AG04450 (cell line): ENCODE results near the gene SLC6A6. TPM values are rescaled to one million over a fixed set of nuclear protein-coding genes. Genes with fewer than 3 reads are reported as not detected.
"Not testable (repeated sequence)": the region's sequence is repeated elsewhere in the genome, so short reads cannot be mapped to it uniquely, and the experiment has no call there.

Experiments used
- CTCF ChIA-PET: fragments of 300-600, 350-600 bp; formaldehyde crosslinking; extraction: SDS; loops from one replicate; lab custom pipeline; 2022; ENCODE audit warnings: antibody characterized with exemption, inconsistent platforms; lab: Charles Lee
- POLR2A ChIA-PET: fragments of 350-600 bp; formaldehyde crosslinking; extraction: SDS; loops from one replicate; lab custom pipeline; 2021; ENCODE audit warnings: antibody characterized with exemption, inconsistent platforms; lab: Yijun Ruan, JAX
- DNase-seq: peaks from one replicate; pipeline ENCODE4 v3.0.0-alpha.2; 2011; ENCODE audit warnings: low read depth, low spot score
- H3K27ac ChIP-seq: one replicate; pipeline ENCODE4 v1.5.1; 2012; ENCODE audit warnings: low read depth, low read length, control low read depth
- H3K27me3 ChIP-seq: one replicate; pipeline ENCODE4 v1.6.0; 2012; ENCODE audit warnings: low read length; ENCODE audit not compliant: control insufficient read depth, insufficient read depth
- H3K4me3 ChIP-seq: 2 replicates; pipeline ENCODE4 v1.5.1; 2011; ENCODE audit warnings: mild to moderate bottlenecking, low read depth, low read length, control low read depth
- H3K9me3 ChIP-seq: 2 replicates; pipeline ENCODE4 v1.5.1; 2012; ENCODE audit warnings: low read length; ENCODE audit not compliant: control insufficient read depth, insufficient read depth
- polyA plus RNA-seq: library from polyadenylated mRNA; depleted of rRNA; stranded (reverse); fragments of >200 nt; gene quantifications from 2 replicates; pipeline ENCODE4 v1.2.3, GENCODE V29; 2011
- TF ChIP-seq, protein P1 (sequence below): IDR thresholded peaks from 2 replicates; pipeline ENCODE4 v1.5.1; 2011; ENCODE audit warnings: low read depth, low read length, control low read depth, inconsistent platforms

Gene SLC6A6
- polyA plus RNA-seq, 1 experiment, result 30.8 TPM

GRCh38 chr3:14512281-14512941, 110.0 kb downstream of the SLC6A6 start:
- POLR2A ChIA-PET, result no interaction called here
- Histone ChIP-seq H3K27me3 (peaks cover 11% of the 10 kb centered on the region), H3K9me3 (no peaks in the 10 kb centered on the region; the same call in 1 of the 2 replicates), H3K4me3 (no peak overlapping the region), H3K27ac (no peak overlapping the region)
- no peak for DNase-seq
- TF ChIP-seq, protein P1, sequence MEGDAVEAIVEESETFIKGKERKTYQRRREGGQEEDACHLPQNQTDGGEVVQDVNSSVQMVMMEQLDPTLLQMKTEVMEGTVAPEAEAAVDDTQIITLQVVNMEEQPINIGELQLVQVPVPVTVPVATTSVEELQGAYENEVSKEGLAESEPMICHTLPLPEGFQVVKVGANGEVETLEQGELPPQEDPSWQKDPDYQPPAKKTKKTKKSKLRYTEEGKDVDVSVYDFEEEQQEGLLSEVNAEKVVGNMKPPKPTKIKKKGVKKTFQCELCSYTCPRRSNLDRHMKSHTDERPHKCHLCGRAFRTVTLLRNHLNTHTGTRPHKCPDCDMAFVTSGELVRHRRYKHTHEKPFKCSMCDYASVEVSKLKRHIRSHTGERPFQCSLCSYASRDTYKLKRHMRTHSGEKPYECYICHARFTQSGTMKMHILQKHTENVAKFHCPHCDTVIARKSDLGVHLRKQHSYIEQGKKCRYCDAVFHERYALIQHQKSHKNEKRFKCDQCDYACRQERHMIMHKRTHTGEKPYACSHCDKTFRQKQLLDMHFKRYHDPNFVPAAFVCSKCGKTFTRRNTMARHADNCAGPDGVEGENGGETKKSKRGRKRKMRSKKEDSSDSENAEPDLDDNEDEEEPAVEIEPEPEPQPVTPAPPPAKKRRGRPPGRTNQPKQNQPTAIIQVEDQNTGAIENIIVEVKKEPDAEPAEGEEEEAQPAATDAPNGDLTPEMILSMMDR, result no peak
- CTCF ChIA-PET, result interaction anchor here (1.6 to 2.9 kb wide), 3 partner anchors 12 to 414 kb away, joined by 4 to 8 read pairs (median 5); no protein-coding TSS in a partner anchor

DNA sequence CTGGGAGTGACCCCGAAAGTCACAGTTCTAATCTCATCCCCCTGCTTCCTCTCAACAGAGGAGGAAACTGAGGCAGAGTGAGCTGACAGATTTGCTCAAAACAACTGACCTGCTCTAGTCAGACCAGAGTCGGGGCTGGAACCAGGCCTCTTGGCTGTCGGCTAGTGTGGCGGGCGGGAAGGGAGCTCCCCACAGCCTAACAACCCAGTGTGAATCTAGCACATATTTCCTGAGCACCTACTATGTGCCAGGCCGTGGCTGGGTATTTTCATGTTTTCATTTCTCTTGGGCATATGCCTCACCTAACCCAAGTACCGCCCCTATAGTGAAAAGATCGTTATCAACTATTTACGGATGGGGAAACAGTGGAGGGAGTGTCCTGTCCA, 110.5 kb downstream of the SLC6A6 start:
- TF ChIP-seq, protein P1, result no peak
- Histone ChIP-seq H3K9me3 (no peaks in the 10 kb centered on the region; the same call in 1 of the 2 replicates), H3K27ac (no peak overlapping the region), H3K27me3 (peaks cover 15% of the 10 kb centered on the region), H3K4me3 (no peak overlapping the region)
- DNase-seq, result no peak
- POLR2A ChIA-PET, result no interaction called here
- CTCF ChIA-PET, result interaction anchor here (1.6 to 2.9 kb wide), 3 partner anchors 12 to 413 kb away, joined by 4 to 8 read pairs (median 5); no protein-coding TSS in a partner anchor

DNA sequence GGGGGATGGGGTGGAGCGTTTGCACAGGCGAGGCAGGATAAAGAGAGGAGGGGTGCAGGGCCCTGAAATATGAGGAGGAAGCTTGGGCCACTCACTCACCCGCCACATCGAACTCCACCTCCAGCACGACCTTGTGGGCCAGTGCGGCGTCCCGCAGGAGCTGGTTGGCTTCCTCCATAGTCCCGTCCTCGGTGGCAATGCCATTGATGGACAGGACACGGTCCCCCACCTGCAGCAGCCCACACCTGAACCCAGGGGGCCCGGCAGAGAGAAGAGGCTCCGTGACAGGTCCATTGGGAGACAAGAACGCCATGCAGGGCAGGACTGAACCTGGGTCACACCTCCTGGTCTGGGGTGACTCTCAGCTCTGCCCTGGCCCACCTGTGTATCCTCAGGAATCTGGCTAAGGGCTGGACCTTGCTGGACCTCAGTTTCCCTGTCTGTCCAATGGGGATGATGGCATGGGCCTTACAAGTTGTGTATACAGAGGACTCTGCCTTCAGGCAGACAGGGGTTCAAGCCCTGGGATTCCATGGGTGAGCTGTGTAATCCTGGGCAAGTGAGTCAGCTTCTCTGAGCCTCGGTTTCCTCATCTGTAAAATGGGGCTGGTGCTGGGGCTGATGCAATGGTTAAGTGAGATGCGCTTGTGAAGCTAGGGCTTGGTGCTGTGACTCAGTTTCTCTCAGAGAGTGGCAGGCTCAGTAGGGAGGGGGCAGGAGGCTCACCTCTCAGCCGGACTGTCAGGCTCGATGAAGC, 111.3 kb downstream of the SLC6A6 start:
- no peak for DNase-seq
- H3K27ac ChIP-seq, result no peak overlapping the region
- ChIA-PET POLR2A (no interaction called here), CTCF (interaction anchor here (1.6 to 2.9 kb wide), 2 partner anchors 13 to 407 kb away, joined by 5 to 8 read pairs; no protein-coding TSS in a partner anchor)
- TF ChIP-seq, protein P1, result no peak
- peaks cover 19% of the 10 kb centered on the region for H3K27me3 ChIP-seq
- no peak overlapping the region for H3K4me3 ChIP-seq
- no peaks in the 10 kb centered on the region; the same call in 1 of the 2 replicates for H3K9me3 ChIP-seq

DNA sequence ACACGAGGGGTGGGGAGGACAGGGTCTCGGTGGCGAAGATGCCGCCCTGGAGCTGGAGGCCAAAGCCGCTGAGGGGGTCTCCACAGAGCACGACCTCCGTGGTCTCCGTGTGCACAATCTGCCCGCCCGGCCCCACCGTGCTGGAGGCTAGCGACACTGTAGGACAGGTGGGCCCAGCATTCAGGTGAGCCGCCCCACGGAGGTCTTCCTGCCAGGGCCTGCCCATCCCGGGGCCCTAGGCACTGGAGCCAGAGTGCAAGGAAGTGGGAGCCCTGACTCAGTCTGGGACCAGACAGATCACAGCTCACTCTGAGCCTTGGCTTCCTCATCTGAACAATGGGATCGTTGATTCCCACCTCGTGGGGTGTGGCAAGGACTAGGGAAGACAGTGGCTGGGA, 111.9 kb downstream of the SLC6A6 start:
- no peak overlapping the region for H3K27ac ChIP-seq
- POLR2A ChIA-PET, result no interaction called here
- no peaks in the 10 kb centered on the region; the same call in 1 of the 2 replicates for H3K9me3 ChIP-seq
- CTCF ChIA-PET, result interaction anchor here (2.9 kb wide), 1 partner anchor 407 kb away, joined by 8 read pairs; no protein-coding TSS in a partner anchor
- H3K4me3 ChIP-seq, result no peak overlapping the region
- TF ChIP-seq, protein P1, result no peak
- no peak for DNase-seq
- H3K27me3 ChIP-seq, result peaks cover 23% of the 10 kb centered on the region

DNA sequence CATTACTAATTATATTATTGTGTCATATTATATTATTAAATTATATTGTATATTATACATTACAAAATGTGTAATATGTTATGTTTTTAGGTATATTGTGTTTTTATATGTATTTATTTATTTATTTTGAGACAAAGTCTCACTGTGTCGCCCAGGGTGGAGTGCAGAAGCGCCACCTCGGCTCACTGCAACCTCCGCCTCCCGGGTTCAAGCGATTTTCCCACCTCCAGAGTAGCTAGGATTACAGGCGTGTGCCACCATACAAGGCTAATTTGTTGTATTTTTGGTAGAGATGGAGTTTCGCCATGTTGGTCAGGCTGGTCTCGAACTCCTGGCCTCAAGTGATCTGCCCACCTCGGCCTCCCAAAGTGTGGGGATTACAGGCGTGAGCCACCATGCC, 113.1 kb downstream of the SLC6A6 start:
- DNase-seq, H3K27ac ChIP-seq, POLR2A ChIA-PET, H3K9me3 ChIP-seq, H3K4me3 ChIP-seq, CTCF ChIA-PET: not testable (repeated sequence)
- peaks cover 26% of the 10 kb centered on the region for H3K27me3 ChIP-seq
